ENCODE measurements around the gene ATP5F1A. TPM values are rescaled to one million over a fixed set of nuclear protein-coding genes. Genes with fewer than 3 reads are reported as not detected.
A peak's percentile ranks its signal among the peaks of the same experiment; 100 is the strongest.
"Not testable (repeated sequence)": the region's sequence is repeated elsewhere in the genome, so short reads cannot be mapped to it uniquely, and the experiment has no call there.

The ATP5F1A gene
- total RNA-seq, 1 donor from 2014 or later: 336 TPM

DNA sequence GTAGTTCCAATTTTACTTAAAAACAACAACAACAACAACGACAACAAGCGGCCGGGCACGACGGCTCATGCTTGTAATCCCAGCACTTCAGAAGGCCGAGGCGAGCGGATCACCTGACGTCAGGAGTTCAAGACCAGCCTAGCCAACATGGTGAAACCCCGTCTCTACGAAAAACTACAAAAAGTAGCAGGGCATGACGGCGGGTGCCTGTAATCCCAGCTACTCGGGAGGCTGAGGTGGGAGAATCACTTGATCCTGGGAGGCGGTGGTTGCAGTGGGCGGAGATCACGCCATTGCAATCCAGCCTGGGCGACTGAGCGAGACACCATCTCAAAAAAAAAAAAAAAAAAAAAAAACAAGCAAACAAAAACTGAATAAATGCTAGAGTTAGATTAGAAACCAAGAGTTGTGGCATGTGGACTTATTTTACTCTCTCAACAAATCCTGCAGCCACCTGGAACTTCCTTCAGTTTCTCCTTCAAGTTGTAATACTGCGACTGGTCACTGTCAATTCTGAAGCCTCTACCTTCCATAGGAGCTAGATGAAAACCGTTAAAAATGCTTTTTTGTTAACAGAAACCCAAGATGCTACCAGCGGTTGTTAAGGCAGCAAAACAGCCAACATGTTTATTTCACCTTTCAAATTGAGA lies 1.3 kb downstream of the ATP5F1A start:
- Mint-ChIP-seq H3K4me1 (peaks cover 35% of the 10 kb centered on the region), H3K27me3 (no peaks in the 10 kb centered on the region), H3K9me3 (no peaks in the 10 kb centered on the region), H3K4me3 (peak overlapping the region; percentile 97), H3K27ac (peak overlapping the region; percentile 97), H3K36me3 (ENCODE audit: low read depth) (peaks cover 33% of the 10 kb centered on the region)
- intact Hi-C loops (cut with micrococcal nuclease): no loop called here
- DNase-seq: no peak
- TF ChIP-seq, protein P1, sequence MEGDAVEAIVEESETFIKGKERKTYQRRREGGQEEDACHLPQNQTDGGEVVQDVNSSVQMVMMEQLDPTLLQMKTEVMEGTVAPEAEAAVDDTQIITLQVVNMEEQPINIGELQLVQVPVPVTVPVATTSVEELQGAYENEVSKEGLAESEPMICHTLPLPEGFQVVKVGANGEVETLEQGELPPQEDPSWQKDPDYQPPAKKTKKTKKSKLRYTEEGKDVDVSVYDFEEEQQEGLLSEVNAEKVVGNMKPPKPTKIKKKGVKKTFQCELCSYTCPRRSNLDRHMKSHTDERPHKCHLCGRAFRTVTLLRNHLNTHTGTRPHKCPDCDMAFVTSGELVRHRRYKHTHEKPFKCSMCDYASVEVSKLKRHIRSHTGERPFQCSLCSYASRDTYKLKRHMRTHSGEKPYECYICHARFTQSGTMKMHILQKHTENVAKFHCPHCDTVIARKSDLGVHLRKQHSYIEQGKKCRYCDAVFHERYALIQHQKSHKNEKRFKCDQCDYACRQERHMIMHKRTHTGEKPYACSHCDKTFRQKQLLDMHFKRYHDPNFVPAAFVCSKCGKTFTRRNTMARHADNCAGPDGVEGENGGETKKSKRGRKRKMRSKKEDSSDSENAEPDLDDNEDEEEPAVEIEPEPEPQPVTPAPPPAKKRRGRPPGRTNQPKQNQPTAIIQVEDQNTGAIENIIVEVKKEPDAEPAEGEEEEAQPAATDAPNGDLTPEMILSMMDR (IDR thresholded peaks at IDR 0.05): no peak
- no peak for ATAC-seq (ENCODE audit: low read depth)
- CTCF ChIA-PET: interaction anchor here (1.7 kb wide), 2 partner anchors 23 to 77 kb away, joined by 6 to 8 read pairs; a partner anchor contains a TSS
- POLR2A ChIA-PET: interaction anchor here (0.7 to 2.6 kb wide), 5 partner anchors 21 to 322 kb away, joined by 3 to 14 read pairs (median 6); a partner anchor contains a TSS

DNA sequence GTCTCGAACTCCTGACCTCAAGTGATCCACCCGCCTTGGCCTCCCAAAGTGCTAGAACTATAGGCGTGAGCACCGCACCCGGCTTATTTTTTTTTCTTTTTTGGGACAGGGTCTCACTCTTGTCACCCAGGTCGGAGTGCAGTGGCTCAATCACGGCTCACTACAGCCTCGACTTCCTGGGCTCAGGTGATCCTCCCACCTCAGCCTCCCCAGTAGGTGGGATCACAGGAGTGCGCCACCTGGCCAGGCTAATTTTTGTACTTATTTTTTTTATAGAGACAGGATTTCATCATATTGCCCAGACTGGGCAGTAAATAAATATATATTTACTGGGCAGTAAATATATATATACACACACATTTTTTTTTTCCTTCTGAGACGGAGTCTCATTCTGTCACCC lies 2.6 kb downstream of the ATP5F1A start:
- Mint-ChIP-seq H3K36me3 (ENCODE audit: low read depth) (peaks cover 46% of the 10 kb centered on the region), H3K4me1 (peaks cover 35% of the 10 kb centered on the region), H3K4me3 (no peak overlapping the region), H3K27me3 (no peaks in the 10 kb centered on the region), H3K27ac (no peak overlapping the region), H3K9me3 (no peaks in the 10 kb centered on the region)
- TF ChIP-seq, protein P1 (IDR thresholded peaks at IDR 0.05): no peak
- no peak for ATAC-seq (ENCODE audit: low read depth)
- intact Hi-C loops (cut with micrococcal nuclease): no loop called here
- POLR2A ChIA-PET: no interaction called here
- no peak for DNase-seq
- CTCF ChIA-PET: no interaction called here

GRCh38 chr18:46088501-46088900 lies 9.6 kb downstream of the ATP5F1A start:
- H3K36me3 Mint-ChIP-seq (ENCODE audit: low read depth): peaks cover 94% of the 10 kb centered on the region
- CTCF ChIA-PET; intact Hi-C loops (cut with micrococcal nuclease); ATAC-seq (ENCODE audit: low read depth); H3K4me1 Mint-ChIP-seq; H3K4me3 Mint-ChIP-seq; H3K27me3 Mint-ChIP-seq; DNase-seq; H3K27ac Mint-ChIP-seq; H3K9me3 Mint-ChIP-seq: not testable (repeated sequence)
- POLR2A ChIA-PET: interaction anchor here (0.5 kb wide), 1 partner anchor 77 kb away, joined by 3 read pairs; no protein-coding TSS in a partner anchor

DNA sequence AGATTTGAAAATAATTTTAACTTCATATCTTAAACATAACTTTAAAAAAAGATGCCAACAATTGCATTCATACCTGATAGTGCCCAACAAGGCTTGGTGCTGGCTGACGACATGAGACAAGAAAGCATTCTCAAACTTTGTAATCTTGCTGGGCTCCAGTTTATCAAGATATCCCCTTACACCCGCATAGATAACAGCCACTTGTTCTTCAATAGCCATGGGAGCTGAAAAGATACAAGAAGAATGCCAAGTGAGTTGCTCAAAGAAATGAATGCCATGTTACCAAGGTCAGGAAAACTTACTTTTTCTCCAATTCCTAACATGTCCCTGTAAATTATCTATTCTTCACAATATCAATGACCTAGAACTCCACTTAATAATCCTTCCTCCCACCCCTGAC lies 13.7 kb downstream of the ATP5F1A start:
- Mint-ChIP-seq H3K27me3 (no peaks in the 10 kb centered on the region), H3K9me3 (peaks cover 6% of the 10 kb centered on the region), H3K27ac (no peak overlapping the region), H3K4me3 (no peak overlapping the region), H3K36me3 (ENCODE audit: low read depth) (peaks cover 95% of the 10 kb centered on the region), H3K4me1 (no peaks in the 10 kb centered on the region)
- TF ChIP-seq, protein P1 (IDR thresholded peaks at IDR 0.05): no peak
- intact Hi-C loops (cut with micrococcal nuclease): no loop called here
- DNase-seq (no peak), ATAC-seq (ENCODE audit: low read depth) (no peak)
- POLR2A ChIA-PET: interaction anchor here (1.5 kb wide), 1 partner anchor 8 kb away, joined by 3 read pairs; no protein-coding TSS in a partner anchor
- CTCF ChIA-PET: no interaction called here

DNA sequence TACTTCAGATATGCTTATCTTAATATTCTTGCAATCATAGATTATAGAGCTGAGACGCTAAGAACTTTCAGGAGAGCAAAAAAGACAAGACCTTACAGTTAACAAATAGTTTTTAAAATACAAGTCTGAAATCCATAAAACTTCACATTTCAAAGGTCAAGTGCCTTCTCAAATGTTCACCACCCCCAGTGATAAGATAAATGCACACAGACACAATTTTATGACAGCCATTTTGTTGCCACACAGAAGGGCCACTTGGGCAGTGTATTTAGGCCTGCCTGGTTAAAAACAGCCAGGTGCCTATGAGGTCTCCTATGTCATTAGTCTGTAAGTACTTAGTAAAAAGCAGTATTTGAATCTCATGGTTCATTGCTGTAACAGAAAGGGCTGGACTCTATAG lies 17.9 kb downstream of the ATP5F1A start:
- TF ChIP-seq, protein P1 (IDR thresholded peaks at IDR 0.05): no peak
- no peaks in the 10 kb centered on the region for H3K27me3 Mint-ChIP-seq
- H3K9me3 Mint-ChIP-seq: no peaks in the 10 kb centered on the region
- ATAC-seq (ENCODE audit: low read depth) (no peak), DNase-seq (no peak)
- peaks cover 66% of the 10 kb centered on the region for H3K36me3 Mint-ChIP-seq (ENCODE audit: low read depth)
- intact Hi-C loops (cut with micrococcal nuclease): no loop called here
- no peak overlapping the region for H3K4me3 Mint-ChIP-seq
- ChIA-PET CTCF (interaction anchor here (1.2 kb wide), 1 partner anchor 155 kb away, joined by 3 read pairs; no protein-coding TSS in a partner anchor), POLR2A (interaction anchor here (0.7 kb wide), 1 partner anchor 15 kb away, joined by 11 read pairs; no protein-coding TSS in a partner anchor)
- H3K4me1 Mint-ChIP-seq: no peaks in the 10 kb centered on the region
- H3K27ac Mint-ChIP-seq: no peak overlapping the region

All from activated B cell treated with CpG ODN at 0.5 μM for 24 hours (primary cell).